Measurements from ENCODE around the gene GPD2. TPM values are rescaled to one million over a fixed set of nuclear protein-coding genes. Genes with fewer than 3 reads are reported as not detected.

The GPD2 gene
- polyA plus RNA-seq, 1 donor from 2014 or later = 3.5 TPM

GRCh38 chr2:156511803-156512202, 75.6 kb downstream of the GPD2 start:
- Histone ChIP-seq H3K27me3 (ENCODE audit: insufficient read depth, low read depth, low read length) (no peaks in the 10 kb centered on the region), H3K79me2 (replicated peaks; ENCODE audit: insufficient read depth, low read length) (no peaks in the 10 kb centered on the region), H4K20me1 (ENCODE audit: insufficient read depth) (no peaks in the 10 kb centered on the region), H3K9me3 (ENCODE audit: low read length) (no peaks in the 10 kb centered on the region), H3K9me2 (ENCODE audit: insufficient read depth, low read length) (no peaks in the 10 kb centered on the region), H3K9ac (ENCODE audit: low read length) (no peak overlapping the region), H3K27ac (ENCODE audit: low read length) (no peak overlapping the region), H3K4me3 (ENCODE audit: low read length) (no peak overlapping the region), H3F3A (ENCODE audit: insufficient read depth, low read length, poor library complexity, severe bottlenecking) (no peaks in the 10 kb centered on the region), H2AFZ (ENCODE audit: low read depth, low read length) (no peak overlapping the region), H3K36me3 (ENCODE audit: insufficient read depth, low read length) (no peaks in the 10 kb centered on the region), H3K4me2 (ENCODE audit: low read length) (no peak overlapping the region)
- TF ChIP-seq TAF1 (IDR thresholded peaks at IDR 0.05; ENCODE audit: low read depth) (no peak), EP300 (conservative IDR thresholded peaks at IDR 0.05; ENCODE audit: poor library complexity, severe bottlenecking) (peak; percentile 47), POLR2AphosphoS5 (IDR thresholded peaks at IDR 0.05) (peak; percentile 51)

GRCh38 chr2:156512451-156512850, 76.3 kb downstream of the GPD2 start:
- H3F3A ChIP-seq (ENCODE audit: insufficient read depth, low read length, poor library complexity, severe bottlenecking) = no peaks in the 10 kb centered on the region
- no peaks in the 10 kb centered on the region for H4K20me1 ChIP-seq (ENCODE audit: insufficient read depth)
- no peaks in the 10 kb centered on the region for H3K79me2 ChIP-seq (replicated peaks; ENCODE audit: insufficient read depth, low read length)
- no peaks in the 10 kb centered on the region for H3K9me3 ChIP-seq (ENCODE audit: low read length)
- no peaks in the 10 kb centered on the region for H3K9me2 ChIP-seq (ENCODE audit: insufficient read depth, low read length)
- H3K4me3 ChIP-seq (ENCODE audit: low read length) = no peak overlapping the region
- H3K27ac ChIP-seq (ENCODE audit: low read length) = no peak overlapping the region
- no peak overlapping the region for H3K4me2 ChIP-seq (ENCODE audit: low read length)
- no peaks in the 10 kb centered on the region for H3K27me3 ChIP-seq (ENCODE audit: insufficient read depth, low read depth, low read length)
- H2AFZ ChIP-seq (ENCODE audit: low read depth, low read length) = no peak overlapping the region
- no peaks in the 10 kb centered on the region for H3K36me3 ChIP-seq (ENCODE audit: insufficient read depth, low read length)
- TF ChIP-seq EP300 (conservative IDR thresholded peaks at IDR 0.05; ENCODE audit: poor library complexity, severe bottlenecking) = no peak
- TF ChIP-seq TAF1 (IDR thresholded peaks at IDR 0.05; ENCODE audit: low read depth) = no peak
- TF ChIP-seq CTCF (IDR thresholded peaks at IDR 0.05; ENCODE audit: poor library complexity, severe bottlenecking) = no peak
- no peak for TF ChIP-seq POLR2AphosphoS5 (IDR thresholded peaks at IDR 0.05)
- TF ChIP-seq SMC3 (conservative IDR thresholded peaks at IDR 0.05; ENCODE audit: poor library complexity) = no peak
- no peak for TF ChIP-seq MXI1 (conservative IDR thresholded peaks at IDR 0.05; ENCODE audit: poor library complexity, severe bottlenecking)
- no peak for TF ChIP-seq RAD21 (conservative IDR thresholded peaks at IDR 0.05)
- TF ChIP-seq REST (IDR thresholded peaks at IDR 0.05; ENCODE audit: borderline replicate concordance) = no peak
- H3K9ac ChIP-seq (ENCODE audit: low read length) = no peak overlapping the region

GRCh38 chr2:156513219-156513618, 77.0 kb downstream of the GPD2 start:
- Histone ChIP-seq H3K36me3 (ENCODE audit: insufficient read depth, low read length) (no peaks in the 10 kb centered on the region), H3K9me3 (ENCODE audit: low read length) (no peaks in the 10 kb centered on the region), H3K27me3 (ENCODE audit: insufficient read depth, low read depth, low read length) (no peaks in the 10 kb centered on the region), H3K9ac (ENCODE audit: low read length) (no peak overlapping the region), H3K79me2 (replicated peaks; ENCODE audit: insufficient read depth, low read length) (no peaks in the 10 kb centered on the region), H3F3A (ENCODE audit: insufficient read depth, low read length, poor library complexity, severe bottlenecking) (no peaks in the 10 kb centered on the region), H3K27ac (ENCODE audit: low read length) (no peak overlapping the region), H2AFZ (ENCODE audit: low read depth, low read length) (no peak overlapping the region), H3K4me3 (ENCODE audit: low read length) (no peak overlapping the region), H3K9me2 (ENCODE audit: insufficient read depth, low read length) (no peaks in the 10 kb centered on the region), H4K20me1 (ENCODE audit: insufficient read depth) (no peaks in the 10 kb centered on the region), H3K4me2 (ENCODE audit: low read length) (no peak overlapping the region)
- no peak for TF ChIP-seq POLR2AphosphoS5 (IDR thresholded peaks at IDR 0.05)
- no peak for TF ChIP-seq SMC3 (conservative IDR thresholded peaks at IDR 0.05; ENCODE audit: poor library complexity)
- TF ChIP-seq CTCF (IDR thresholded peaks at IDR 0.05; ENCODE audit: poor library complexity, severe bottlenecking) = no peak
- no peak for TF ChIP-seq EZH2 (IDR thresholded peaks at IDR 0.05; ENCODE audit: borderline replicate concordance, insufficient read depth, low read length, poor library complexity, severe bottlenecking)
- no peak for TF ChIP-seq RAD21 (conservative IDR thresholded peaks at IDR 0.05)
- no peak for TF ChIP-seq TAF1 (IDR thresholded peaks at IDR 0.05; ENCODE audit: low read depth)
- no peak for TF ChIP-seq EP300 (conservative IDR thresholded peaks at IDR 0.05; ENCODE audit: poor library complexity, severe bottlenecking)
